HL-60/S4 (cell line): Measurements from ENCODE around the gene PTPA.
"Not testable (repeated sequence)": the region's sequence is repeated elsewhere in the genome, so short reads cannot be mapped to it uniquely, and the experiment has no call there.

ENCODE experiments used
- in situ Hi-C: fragments of 300-500 bp; cut with MboI; formaldehyde crosslinking; loops from 2 replicates; pipeline ENCODE4 v1.14.3; 2022; ENCODE audit warnings: low sequenced_read_pairs

PTPA gene

DNA sequence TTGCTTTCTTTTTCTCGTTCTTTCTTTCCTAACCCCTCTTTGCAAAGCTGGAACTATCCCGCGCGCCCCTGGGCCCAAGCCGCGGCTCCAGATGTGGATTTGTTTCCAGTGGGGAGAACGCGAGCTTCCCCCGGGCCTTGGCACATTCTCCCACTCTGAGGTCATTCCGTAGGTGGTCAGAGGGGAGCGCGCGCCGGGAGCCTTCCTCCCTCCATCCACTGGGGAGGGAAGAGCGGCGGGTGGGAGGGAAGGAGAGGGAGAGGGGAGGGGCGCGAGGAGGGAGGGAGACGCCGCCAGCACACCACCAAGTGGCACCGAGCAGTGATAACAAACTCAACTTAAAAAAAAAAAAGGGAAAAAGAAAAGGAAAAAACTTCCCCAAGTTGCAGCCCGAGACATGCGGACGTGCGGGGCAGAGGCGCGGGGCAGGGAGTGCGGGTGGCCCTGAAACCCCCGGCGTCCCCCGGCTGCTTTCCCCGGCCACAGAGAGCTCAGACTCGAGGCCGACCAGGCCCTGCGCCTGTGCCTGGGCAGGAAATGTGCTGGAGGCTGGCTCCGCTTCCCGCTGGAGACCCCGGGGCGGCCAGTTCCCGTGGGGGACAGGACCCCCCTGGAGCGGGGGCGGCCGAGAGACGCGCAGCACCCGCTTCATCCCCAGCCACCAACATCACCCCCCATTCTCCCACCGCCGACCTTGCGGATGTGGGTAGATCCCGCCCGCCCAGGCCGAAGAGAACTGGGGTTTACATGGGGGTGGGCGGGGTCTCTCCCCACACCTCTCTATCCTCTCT is 63.7 kb downstream of the PTPA start:
- in situ Hi-C loops = no loop called here

DNA sequence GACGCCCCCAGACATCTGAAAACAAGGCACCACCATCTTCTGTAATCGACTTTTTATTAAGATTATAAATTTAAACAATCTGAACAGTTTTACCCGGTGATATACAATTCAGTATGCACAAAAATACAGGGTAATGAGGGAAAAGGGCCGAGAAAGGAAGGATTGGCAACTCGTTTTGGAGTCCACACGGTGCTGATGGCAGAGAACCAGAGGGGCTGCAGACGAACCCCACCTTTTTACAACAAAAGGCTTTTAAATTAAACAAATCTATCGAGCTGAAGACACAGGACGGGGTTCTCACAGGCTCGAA is 64.3 kb downstream of the PTPA start:
- in situ Hi-C loops = no loop called here

DNA sequence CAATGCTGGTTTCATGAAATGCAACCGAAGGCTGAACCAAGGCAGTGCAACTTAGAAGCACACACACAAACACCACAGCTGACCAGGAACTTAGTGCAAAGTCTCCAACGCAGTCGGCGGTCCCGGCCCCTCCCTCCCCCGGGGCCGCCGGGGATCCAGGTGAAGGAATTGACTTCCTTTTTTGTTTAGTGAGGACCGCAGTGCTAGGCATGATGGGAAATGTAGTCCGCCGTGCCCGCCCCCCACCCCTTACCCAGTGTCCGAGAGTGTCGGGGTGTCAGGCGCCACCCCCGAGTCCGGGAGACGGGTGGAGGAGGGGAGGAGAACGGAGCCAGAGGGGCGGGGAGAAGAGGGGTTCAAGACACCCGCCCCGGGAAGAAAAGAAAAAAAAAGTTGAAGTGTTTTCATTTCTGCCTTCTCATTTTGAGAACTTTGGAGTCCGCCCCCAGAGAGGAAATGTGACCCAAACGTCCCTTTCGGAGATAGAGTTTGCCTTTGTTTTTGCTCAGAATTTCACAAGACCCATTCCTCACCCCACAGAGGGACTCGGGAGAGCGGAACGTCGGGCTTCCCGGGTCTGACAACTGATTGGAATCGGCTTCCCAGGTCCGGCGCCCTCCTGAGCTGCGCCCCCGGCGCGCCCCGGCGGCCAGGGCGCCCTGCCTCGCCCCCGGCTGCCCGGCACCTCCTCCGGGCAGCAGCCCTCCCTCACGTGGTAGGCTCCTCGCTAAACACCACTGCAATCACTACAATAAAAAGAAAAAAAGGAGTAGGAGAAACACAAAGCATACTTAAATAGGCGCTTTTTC is 64.8 kb downstream of the PTPA start:
- in situ Hi-C loops = no loop called here

- in situ Hi-C loops = no loop called here
Observed at GRCh38 chr9:129176701-129177442, 65.7 kb downstream of the PTPA start.

GRCh38 chr9:129177443-129177790 is 66.2 kb downstream of the PTPA start:
- in situ Hi-C loops = no loop called here

DNA sequence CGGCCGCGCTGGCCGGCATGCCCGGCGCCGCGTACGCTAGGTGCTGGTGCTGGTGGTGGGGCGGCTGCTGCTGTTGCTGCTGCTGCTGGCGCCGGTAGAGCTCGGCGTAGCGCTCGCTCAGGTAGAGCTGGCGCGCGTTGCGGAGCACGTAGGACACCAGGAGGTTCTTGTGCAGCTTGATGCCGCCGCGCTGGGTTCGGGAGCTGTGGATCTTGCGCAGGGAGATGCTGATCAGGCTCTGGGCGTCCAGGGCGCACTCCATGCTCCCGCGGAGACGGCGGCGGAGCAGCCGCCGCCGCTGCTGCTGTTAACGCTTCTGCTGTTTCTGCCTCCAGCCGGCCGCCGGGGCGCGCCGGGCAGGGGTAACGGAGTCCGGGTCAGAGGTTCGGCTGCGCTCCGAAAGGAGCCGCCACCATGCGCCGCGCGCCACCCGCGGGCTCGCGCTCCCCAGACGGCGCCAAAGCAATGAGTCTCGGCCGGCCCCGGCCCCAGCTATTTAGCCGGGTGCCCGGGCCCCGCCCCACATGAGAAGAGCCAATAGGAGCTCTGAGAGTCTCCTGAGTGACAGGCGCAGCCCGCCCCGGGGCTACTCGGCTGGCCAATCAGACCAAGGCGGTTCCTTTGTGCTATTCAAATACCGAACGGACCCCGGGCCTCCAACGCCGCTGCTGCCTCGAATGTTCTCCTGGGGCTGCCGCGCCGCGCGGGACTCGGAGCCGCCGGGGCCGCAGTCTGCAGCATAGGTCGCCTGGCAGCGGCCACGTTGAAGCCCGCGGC is 66.8 kb downstream of the PTPA start, which contains the start of gene IER5L:
IER5L (minus strand) TSS at position 471 of the 777 bp plus-strand sequence; CDS start at position 262, 209 bp downstream.
- in situ Hi-C loops = no loop called here

- in situ Hi-C loops = no loop called here
Observed at GRCh38 chr9:129178568-129179382, 67.6 kb downstream of the PTPA start.

DNA sequence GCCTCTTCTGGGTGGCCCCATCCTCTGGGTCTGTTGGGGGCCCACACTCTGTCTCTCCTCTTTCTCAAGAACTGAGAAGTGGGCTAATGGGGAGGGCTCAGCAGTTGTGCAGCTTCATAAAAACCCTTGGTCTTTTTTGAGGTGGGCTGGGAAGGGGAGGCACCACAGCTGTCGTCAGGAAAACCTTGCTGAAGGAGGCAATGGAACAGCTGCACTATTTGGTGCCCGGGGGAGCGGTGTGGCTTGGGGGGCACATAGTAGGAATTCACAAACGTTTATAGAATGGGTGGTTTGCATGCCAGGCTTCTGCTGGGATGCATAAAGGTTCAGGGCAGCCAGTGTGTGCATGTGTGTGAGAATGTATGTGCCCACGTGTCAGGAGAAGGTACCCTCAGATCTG is 70.0 kb downstream of the PTPA start:
- in situ Hi-C loops = loop anchor here (5.0 kb wide), 1 partner anchor 356 kb away; no protein-coding TSS in a partner anchor

DNA sequence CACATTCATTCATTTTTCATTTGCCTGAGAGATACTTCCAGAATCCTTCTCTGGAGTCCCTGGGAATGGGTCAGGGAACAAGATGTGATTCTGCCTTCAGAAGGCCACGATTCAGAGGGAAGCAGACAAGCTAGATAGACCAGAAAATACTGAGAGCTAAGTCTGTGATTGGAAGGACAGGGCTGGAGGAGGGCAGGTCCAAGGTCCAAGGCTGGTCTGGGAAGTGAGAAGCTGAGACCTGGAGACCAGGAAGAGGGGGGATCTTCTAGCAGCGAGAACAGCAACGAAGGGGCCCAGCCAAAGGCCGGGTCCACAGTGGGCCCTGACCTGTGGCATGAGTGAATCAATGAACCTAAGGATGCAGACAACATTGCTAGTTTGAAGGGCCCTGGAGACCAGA is 70.9 kb downstream of the PTPA start:
- in situ Hi-C loops = loop anchor here (5.0 kb wide), 1 partner anchor 355 kb away; no protein-coding TSS in a partner anchor

GRCh38 chr9:129182625-129183494 is 71.6 kb downstream of the PTPA start:
- in situ Hi-C loops = loop anchor here (5.0 kb wide), 1 partner anchor 354 kb away; no protein-coding TSS in a partner anchor

GRCh38 chr9:129183495-129184218 is 72.4 kb downstream of the PTPA start:
- in situ Hi-C loops = loop anchor here (5.0 kb wide), 1 partner anchor 354 kb away; no protein-coding TSS in a partner anchor

GRCh38 chr9:129184219-129184524 is 73.0 kb downstream of the PTPA start:
- in situ Hi-C loops = loop anchor here (5.0 kb wide), 1 partner anchor 353 kb away; no protein-coding TSS in a partner anchor

- in situ Hi-C loops = loop anchor here (5.0 kb wide), 1 partner anchor 353 kb away; no protein-coding TSS in a partner anchor
Observed at GRCh38 chr9:129184596-129185122, 73.4 kb downstream of the PTPA start.

DNA sequence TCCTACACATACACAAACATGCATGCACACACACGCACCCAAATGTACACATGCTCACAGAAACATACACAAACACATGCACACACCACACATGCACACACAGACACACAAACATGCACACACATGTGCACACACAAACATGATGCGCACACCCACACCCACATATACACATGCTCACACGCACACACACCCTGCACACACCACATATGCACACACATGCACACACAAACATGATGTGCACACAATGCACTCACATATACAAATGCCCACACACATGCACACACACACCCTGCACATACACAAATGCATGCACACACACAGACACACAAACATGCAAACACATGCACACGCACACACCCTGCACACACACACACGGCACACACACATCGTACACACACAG is 74.2 kb downstream of the PTPA start:
- in situ Hi-C loops = no loop called here

GRCh38 chr9:129185991-129186390 is 74.8 kb downstream of the PTPA start:
- in situ Hi-C loops = no loop called here

DNA sequence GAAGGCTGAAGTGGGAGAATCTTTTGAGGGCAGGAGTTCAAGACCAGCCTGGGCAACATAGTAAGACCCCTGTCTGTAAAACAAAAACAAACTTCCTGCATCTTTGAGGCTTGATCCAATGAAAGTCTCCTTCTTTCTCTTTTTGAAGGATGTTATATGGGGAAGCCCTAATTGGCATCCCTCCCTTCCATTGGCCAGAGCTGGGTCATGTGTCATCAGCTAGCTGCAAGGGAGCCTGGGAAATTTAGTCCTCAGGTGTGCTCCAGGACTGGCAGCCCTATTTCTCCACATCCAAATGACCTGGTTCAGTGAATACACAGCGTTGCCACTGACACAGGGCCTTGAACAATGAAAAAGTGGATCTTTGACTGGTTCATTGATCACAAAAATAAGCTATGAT is 75.8 kb downstream of the PTPA start:
- in situ Hi-C loops = no loop called here

GRCh38 chr9:129189971-129190370 is 78.8 kb downstream of the PTPA start:
- in situ Hi-C loops = not testable (repeated sequence)

GRCh38 chr9:129191234-129191633 is 80.0 kb downstream of the PTPA start:
- in situ Hi-C loops = no loop called here
